HG03159 (cell line): ENCODE measurements around the gene CD48.

Experiments
- ATAC-seq: cut with Tn5 transposase; IDR thresholded peaks from one replicate; pipeline ENCODE4 v1.9.1; 2021; ENCODE audit warnings: mild to moderate bottlenecking, moderate library complexity; ENCODE audit not compliant: unreplicated experiment

CD48 gene

DNA sequence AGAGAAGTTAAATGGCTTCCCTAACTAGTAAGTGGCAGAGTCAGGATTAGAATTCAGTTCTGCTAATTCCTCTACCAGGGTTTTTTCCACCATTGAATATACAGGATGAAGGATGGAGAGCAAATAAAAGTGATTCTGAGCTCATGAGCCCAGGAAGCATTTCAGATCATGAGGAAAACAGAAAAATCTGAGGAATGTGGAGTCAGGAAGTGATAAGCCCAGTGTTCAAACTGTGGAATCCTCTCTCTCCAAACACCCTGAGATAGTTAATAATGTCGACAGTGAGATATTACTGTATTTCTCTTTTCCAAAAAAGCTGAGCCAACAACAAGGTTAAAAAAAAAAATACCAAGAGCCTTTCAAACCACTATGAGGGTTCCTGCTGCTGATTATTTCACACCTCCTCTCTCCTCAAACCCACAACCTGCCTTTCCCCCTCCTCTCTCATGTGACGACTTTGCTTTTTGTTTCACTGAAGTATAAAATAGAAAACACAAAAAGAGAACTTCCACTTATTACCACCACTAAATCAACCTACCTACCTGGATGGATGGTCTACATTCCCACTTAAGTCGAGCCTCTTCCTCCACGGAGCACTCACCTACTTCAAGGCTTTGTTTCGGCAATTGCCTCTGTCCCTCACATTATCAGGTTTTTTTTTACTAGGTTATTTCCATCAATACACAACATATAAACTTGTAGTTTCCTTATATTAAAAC, 73.6 kb downstream of the CD48 start:
- no peak for ATAC-seq

DNA sequence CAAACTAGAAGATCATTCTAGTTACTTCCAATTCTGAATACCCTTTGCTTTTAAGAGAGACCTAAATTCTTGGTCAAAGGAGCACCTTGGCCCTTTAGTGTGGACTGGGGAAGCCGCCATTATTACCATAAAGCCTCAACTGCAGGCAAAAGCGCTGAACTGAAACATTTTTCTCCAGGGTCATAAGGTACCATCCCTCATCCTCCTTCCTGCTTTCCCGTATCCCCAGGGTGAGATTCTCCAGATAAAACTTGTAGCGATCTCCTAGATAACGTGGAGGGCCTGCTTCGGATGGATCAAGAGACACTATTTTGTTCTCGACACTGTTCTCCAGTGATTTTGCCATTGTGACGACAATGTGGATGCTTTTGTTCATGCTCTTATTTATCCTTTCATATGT, 74.6 kb downstream of the CD48 start:
- ATAC-seq: no peak

DNA sequence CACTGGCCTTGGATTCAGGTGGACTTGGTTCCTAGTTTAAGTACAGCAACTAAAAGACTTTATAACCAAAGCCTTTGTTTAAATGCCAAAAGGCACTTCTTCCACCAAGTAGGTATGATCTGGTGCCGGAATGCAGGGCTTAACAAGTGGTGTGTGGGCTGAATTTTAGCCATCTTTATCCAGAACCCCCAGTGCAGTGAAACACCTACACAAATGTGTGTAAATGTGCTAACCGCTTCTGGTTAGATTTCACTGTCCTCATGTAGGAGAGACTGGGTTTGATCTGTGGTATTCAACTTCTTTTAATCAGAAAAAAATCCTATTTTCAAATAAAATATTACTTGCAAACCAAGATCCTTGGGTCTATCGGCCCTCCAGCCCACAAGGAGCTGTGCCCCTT, 75.1 kb downstream of the CD48 start:
- no peak for ATAC-seq

DNA sequence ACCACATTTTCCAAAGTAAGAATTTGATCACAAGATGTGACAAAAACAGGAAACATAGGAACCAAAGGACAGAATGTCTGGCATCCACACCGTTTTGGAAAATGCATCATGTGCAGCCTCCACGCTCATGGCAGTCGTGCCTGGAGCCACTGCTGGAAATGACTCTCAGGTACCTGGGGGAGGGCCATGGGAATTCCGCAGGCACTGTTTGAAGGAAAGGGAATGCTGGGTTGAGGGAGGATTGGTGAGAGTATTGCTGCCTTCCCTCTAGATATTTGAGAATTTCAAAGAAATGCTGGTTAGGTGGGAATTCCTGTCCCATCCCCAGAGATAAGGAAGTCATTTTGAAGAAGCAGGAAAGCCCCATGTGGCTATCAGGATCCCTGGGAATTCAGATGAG, 75.5 kb downstream of the CD48 start:
- ATAC-seq: no peak

DNA sequence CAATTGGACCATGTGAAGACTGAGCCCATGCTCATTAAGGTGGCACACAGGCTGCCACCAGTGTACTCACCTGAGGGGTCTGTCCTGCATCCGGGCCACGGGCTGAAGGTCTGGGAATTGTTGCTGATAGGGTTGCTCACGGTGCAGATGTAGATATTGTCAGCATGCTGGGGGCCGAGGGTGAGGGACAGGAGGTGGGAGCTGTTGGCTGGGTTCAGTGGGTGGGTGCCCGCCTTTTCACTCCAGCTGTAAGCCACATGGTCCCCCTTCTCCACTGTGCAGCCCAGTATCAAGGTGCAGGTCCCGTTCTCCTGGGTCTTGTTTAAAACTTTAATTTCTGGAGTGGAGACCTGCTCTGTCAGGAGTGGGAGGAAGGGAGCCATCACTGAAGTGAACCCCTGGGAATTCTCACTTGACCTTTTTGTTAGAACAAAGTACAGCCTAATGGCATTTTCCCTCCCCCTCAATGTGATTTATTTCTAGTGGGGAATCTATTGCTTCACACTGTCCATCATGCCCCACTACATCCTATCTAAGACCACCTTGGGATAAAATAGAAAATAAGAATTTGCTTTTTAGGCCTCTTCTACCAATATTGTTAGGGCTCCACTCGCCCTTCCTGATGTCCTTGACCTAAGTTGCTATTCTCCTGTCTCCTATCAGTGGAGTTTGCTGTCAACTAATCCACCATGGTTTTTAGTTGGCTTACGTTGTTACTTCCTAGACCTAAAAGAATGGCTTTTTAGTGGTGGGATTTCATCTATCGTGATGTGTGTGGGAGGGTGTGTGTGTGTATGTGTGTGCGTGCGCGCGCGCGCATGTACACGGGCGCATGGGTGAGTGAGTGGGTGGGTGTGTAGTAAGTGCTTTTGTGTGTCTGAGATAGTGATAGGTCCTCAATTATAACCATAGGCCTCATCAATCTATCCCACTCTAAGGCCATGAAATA, 76.8 kb downstream of the CD48 start:
- no peak for ATAC-seq

DNA sequence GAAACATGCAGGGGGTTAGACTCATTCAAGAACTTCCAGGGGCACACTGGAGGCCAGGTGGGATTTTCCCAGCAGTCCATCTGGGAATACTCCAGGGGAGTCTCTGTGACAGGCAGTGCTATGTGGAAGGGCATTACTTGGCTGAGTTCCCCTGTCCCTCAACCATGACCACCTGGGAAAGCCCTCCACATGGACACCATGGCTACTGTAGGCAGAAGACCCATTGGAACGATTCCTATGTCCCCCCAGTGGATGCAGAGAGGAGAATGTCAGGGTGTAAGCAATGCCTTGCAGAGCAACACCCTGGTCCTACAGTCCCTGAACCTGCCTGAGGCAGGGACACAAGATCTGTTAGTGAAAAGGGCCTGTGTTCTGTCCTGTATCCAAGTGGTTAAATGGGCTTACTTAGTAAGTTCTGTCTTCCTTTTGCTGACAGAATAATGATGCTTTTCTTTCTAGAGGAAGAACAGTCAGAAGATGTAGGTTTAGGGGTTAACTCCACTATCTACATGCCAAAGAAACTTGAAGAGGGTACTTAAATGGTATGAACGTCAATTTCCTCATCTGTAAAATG, 78.2 kb downstream of the CD48 start:
- ATAC-seq: no peak

DNA sequence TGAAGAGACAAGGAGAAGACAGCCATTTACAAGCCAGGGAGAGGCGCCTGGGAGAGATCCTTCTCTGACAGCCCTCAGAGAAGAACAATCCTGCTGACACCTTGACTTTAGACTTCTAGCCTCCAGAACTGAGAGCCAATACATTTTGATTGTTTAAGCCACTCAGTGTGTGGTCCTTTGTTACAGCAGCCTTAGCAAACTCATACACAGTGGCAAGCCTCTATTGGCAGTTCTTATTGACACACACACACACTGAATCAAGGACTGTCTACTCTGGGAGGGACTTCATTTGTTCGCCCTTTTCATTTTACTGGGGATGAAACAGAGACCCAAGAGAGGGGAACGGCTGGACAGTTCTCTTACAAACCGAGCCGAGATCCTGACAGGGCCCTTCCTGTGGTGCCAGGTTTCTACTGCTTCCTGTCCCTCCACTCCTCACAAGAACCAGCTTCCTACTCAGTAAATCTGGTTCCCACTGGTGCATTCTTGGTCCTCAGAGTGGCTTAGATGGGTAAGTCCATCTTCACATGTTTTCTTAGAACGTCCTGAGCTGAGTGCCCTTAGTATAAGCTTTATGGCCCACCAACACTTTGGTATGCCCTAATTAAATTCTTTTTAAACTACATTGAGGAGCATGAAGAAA, 79.5 kb downstream of the CD48 start:
- no peak for ATAC-seq

DNA sequence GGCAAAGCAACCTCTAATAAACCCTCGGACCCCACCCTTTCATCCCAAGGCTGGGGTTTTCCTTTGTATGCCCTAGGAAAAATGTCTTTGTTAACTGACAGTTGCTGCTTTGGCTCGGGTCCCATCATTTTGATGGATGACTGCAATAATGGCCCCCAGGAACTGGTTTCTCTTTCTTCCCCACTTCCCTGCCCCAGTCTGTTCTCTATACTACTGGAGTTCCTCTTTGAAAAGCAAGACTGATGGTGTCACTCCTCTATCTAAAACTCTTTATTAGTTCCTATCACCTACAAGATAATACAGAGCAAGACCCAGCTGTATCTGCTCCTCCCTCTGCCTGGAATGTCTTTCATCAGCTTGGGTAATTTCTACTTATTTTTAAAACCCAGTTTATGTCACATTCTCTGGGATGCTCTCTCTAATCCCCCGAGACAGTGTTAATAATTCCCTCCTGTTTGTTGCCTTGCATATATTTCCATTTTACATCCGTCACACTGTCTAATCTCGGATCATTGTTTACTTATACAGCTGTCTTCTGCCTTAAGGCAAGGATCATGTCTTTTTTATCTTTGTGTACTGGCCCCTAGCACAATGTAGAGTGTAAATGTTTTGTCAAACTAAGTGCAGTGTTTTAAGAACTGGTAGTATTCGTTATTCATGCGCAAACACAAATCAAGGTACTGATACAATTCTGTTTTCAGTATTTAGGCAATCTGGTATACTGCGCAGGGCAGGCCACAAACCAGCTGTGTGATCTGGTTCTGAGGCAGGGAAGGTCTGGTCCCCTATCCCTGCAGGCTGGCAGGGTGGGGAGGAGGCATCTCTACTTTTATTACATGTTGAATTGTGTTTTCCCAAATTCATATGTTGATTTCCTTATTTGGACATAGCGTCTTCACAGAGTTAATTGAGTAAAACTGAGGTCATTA, 80.8 kb downstream of the CD48 start:
- no peak for ATAC-seq

DNA sequence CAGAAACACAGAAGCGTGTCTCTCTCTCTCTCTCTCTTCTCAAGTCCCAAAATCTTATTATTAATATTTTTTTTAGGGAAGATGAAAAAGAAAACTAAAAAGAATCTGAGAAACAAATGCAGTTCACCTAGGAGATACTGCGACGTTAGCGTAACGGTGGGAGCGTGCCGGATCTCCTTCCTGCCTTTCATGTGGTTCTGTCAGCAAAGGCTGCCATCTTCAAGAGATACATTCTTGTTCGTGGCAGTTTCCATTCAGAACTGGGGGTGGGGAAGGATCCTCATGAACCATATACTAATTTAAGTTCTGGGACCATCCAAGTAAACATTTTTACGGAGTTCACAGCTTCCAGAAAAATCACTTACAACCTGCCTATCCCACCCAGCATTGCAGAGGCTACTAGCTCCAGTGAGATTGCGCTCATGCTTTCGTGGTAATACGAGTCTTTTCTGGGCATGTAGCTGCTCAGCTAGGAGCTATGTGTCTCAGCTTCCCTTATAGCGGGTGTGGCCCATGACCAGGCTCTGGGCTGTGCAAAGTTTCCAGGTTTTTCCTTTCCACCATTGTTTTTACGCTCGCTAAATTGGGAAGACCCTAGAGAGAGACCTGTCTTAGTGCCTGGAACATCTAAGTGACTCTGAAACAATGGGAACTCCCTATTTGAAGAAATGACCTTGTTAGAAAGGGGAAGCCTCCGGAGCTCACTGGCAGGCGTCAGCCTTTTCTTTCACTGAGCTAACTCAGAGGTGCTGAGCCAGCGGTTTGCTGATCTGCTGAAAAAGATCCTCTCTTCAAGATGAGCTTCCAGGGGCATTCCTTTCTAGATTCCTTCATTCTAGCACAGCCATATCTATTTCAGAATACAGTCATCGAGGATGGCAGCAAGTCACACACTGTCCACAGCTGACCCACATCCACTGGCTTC, 82.1 kb downstream of the CD48 start:
- no peak for ATAC-seq

DNA sequence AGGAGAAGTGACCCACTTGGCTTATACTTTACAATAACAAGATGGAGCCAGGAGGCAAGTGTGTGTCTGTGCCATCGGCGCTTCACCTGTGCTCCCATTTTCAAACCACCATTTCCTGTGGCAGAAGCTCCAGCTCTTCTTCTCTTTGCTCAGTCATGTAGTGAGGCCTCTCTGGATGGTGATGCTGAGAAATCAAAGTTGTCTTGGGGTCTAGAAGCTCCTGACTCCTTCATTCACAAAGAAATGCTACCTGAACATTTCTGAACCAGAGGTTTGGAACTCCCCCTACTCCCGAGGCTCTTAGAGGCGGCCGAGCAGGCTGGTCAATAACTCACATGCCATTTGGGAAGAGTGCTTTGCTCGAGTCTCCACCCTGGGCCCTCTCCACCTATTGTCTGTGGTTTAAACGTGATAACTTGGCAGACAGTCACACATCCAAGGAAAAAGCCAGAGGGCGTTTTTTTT, 82.8 kb downstream of the CD48 start:
- no peak for ATAC-seq
